ENCODE results near the gene CNTNAP4. TPM values are rescaled to one million over a fixed set of nuclear protein-coding genes. Genes with fewer than 3 reads are reported as not detected.

CNTNAP4 gene
- total RNA-seq, 1 donor from 2014 or later = not detected

DNA sequence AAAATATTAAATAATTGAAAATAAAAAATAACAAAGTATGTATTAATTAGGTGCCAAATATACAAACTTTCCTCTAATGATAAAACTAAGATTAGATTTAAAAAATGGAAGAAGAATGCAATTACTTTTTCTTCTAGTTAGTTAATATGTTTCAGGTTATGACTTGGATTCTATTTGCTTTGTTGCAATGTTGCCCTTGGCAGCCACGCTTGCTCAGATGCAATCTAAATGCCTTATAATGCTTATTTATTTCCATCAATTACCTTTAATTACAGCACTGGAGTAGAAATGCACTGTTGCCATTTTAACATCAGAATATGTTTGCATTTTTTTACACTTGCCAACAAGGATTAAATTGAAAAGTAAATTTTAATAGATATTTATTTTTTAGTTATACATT lies 263.9 kb downstream of the CNTNAP4 start:
- intact Hi-C loops (cut with DNase I) = no loop called here
- no peak for DNase-seq (ENCODE audit: low spot score)

DNA sequence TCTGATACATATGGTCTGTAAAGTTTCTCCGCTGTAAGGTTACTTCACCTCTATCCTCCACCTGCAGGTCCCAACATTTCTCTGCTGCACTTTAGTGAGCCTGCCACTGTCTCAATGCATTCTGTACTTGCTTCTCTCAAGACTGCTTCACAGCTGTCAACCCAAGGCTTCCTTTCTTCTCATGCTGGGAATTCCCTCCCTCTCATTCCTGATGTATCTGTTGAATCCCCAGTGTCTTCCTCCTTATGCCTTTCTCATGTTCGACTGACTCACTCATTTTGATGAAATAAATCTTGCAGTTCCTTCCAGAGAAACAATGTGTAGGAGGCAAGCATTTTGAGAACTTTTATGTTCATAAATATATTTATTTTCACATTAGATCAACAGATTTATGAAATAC lies 288.3 kb downstream of the CNTNAP4 start:
- intact Hi-C loops (cut with DNase I) = no loop called here
- DNase-seq (ENCODE audit: low spot score) = no peak

DNA sequence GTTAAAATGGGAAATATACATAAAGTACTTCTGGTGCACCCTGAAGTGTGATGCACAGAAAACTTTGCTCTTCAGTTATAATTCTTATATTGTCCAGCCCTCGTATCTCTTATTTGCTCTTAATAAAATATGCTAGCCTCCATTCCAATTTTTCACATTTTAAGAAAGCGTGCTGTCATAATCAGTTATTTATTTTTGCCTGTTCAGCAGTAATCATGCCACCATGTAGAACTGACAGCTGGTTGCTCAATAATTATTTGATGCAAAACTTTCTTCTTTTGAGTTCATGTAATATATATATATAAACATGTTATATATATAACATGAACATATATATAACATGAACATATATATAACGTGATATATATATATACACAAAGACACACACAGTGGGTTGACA lies 294.6 kb downstream of the CNTNAP4 start:
- no peak for DNase-seq (ENCODE audit: low spot score)
- intact Hi-C loops (cut with DNase I) = no loop called here

DNA sequence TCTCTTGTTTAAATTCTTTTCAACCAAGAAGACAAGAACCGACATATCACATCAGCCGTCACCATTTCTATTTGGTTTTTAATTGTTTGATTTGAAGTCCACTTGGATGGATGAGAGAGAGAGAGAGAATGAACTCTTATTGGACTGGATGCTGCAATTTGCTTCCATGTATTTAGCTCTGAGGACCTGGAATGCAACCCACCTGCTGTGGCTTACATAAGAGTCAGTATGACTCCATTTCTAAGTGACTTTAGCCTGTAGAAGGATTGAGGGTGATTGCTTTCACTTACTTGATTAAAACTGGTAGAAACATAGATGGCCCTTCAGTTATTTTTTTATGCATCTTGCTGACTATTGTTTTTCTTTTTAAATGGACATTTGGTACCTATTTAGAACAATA lies 296.1 kb downstream of the CNTNAP4 start:
- no peak for DNase-seq (ENCODE audit: low spot score)

DNA sequence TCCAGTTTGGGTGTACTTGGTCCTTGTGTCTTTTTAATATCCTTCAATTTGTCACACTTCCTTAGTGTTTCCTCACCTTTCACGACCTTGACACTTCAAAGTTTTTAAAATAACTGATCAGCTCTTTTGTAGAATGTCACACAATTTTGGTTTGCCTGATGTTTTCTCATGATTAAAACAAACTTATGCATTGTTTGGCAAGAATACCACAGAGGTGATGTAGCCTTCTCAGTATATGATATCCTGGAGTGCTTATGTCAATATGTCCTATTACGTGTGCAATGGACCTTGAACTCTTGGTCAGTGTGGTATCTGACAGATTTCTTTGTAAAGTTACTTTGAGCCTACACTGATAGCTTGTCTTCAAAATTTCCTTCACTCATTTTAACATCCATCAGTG lies 297.4 kb downstream of the CNTNAP4 start:
- intact Hi-C loops (cut with DNase I) = no loop called here
- DNase-seq (ENCODE audit: low spot score) = no peak

More for the DNA sequence above, 296.1 kb downstream of the CNTNAP4 start:
- intact Hi-C loops (cut with DNase I) = no loop called here

DNA sequence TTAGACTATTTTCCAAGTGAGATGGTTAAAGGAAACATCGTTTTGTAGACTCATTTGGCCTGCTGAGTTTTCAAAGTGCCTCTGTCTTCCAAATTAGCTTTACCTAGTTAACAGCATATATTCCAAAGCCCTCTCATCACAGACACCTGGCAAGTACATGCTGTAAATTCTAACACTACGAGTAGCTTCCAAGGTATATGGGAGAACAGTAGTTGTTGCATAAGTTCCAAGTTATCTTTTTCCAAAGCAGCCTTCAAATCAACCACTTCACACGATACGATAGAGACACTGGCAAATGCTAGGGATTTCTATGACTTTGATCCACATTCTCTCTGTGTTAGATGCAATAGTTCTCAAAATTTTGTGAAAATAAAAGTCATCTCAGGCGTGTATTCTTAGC lies 299.3 kb downstream of the CNTNAP4 start:
- intact Hi-C loops (cut with DNase I) = no loop called here
- DNase-seq (ENCODE audit: low spot score) = no peak

DNA sequence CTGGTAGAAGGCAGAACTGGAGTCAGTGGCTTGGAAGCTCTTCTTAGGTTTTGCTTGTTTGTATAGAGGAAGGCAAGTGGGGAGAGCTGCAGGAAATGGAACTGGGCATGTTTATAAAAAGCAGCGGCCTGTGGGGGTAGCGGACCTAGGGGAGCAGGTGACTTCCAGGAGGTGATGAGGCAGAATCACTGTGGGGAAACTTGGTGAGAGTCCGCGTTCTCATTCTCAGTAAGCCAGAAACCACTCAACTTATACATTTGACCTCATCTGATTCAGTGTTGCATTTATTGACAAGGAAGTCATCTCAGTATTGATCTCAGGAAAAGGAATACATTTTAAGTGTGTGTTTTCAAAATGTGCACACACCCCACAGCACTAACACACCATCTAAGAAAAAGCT lies 299.8 kb downstream of the CNTNAP4 start:
- intact Hi-C loops (cut with DNase I) = no loop called here

DNA sequence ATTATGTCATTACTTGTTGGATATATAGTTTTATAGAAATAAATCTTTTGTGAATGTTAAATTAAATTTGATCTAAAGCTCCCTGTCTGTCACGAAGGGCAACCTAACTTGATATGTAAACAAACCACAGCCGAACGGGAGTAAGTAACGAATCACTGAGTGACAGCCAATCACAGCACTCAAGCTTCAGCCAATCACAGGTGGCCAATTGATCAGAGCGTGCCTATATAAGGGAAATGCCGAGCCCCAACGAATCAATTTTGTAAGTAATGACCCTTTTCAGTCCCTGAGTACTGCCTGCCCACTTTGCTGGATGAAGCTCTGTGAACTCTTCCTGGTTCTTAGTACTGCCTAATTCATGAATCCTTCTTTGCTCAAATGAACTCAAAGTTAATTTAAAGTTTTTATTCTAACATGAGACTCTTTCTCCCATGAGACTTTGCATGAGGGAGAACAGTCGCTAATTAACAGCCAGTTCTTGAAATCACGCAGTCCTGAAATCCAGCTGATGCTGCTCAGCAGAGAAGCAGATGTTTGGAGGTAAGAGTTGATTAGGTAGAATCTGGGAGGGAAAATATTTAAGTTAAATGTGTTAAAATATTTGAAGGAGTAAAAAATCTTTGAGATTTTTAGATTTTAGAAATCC lies 302.2 kb downstream of the CNTNAP4 start:
- intact Hi-C loops (cut with DNase I) = no loop called here
- no peak for DNase-seq (ENCODE audit: low spot score)

More for the DNA sequence above, 299.8 kb downstream of the CNTNAP4 start:
- no peak for DNase-seq (ENCODE audit: low spot score)

DNA sequence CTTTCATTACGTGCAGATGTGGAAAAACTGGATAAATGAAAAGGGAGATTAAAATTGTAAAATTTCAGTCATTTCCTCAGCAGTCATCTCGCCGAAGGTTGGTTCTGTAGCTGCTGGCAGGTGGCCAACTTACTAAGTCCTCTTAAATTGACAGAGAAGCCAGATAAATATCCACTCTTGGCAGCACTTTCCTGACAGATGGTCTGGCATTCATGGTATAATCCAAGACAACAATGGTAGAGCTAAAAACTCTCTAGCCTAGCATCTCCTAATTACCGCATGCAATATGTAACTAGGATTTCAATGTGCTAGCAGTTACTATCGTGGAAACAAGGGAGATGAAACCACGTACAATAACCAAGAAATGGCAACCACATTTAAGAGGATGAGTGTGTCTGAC lies 306.3 kb downstream of the CNTNAP4 start:
- intact Hi-C loops (cut with DNase I) = no loop called here
- DNase-seq (ENCODE audit: low spot score) = no peak

DNA sequence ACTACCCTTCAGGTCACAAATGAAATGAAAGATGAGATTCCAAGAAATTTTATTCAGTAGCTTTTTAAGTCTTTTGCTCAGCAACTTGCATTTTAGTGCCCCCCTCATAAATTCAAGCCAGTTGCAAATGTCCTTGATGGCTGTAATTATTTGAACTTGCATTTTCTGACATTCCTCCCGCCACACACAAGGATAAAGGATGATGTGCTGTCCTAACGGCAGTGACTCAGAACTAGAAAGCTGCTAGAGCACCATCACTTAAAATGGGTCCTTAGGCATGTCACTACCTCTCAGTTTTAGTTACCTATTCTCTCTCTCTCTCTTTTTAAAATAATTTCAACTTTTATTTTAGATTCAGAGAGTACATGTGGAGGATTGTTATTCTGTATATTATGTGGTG lies 306.7 kb downstream of the CNTNAP4 start:
- intact Hi-C loops (cut with DNase I) = no loop called here
- DNase-seq (ENCODE audit: low spot score) = no peak

DNA sequence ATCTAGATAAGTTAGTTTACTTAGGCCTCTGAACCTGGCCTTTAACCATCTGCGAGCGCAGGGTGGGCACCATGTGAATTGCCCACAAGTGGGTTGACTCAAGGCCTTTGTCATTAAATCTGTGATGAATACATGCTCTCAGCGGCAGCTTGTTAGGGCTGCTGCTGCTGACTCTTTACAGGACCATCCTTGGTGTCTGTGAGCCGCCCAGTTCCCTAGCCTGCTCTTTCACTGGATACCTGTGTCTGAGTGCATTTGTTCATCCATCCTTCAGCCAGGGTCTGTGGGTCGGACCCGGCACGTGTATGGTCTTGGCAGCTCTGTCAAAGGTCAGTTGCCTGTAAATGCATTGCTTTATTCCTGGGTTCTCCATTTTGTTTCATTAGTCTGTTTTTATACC lies 321.3 kb downstream of the CNTNAP4 start:
- DNase-seq (ENCODE audit: low spot score) = no peak
- intact Hi-C loops (cut with DNase I) = no loop called here

DNA sequence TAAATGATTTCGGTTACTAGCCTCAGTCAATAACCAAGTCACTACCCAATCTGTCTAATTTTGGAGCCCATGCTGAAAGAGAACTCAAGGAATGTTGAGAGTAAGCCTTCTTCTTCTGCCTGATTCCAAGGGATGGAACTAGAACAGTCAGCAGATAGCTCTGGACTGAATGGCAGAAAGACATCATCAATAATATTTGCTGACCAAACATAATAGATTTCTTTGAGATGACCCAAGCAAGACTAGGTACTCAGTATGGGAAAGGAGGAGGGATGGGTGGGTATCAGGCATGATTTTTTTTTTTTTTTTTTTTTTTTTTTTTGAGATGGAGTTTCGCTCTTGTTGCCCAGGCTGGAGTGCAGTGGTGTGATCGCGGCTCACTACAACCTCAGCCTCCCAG lies 330.1 kb downstream of the CNTNAP4 start:
- intact Hi-C loops (cut with DNase I) = no loop called here
- DNase-seq (ENCODE audit: low spot score) = no peak
